Measurements from ENCODE around the gene BMAL1.
A peak's percentile ranks its signal among the peaks of the same experiment; 100 is the strongest.

Gene BMAL1

GRCh38 chr11:13277768-13278608 is at the start of gene BMAL1:
Gene BMAL1, plus strand, starts transcription at chr11:13277790. Its CDS starts 76,519 bp downstream, at chr11:13354309.
- Mint-ChIP-seq H3K27me3 (peaks cover 32% of the 10 kb centered on the region), H3K4me3 (peak within 1 kb of the TSS; percentile 96 to 98), H3K4me1 (peaks cover 49% of the 10 kb centered on the region), H3K9me3 (no peaks in the 10 kb centered on the region), H3K27ac (peak within 1 kb of the TSS; percentile 80 to 92)
- peak; percentile 62 for ATAC-seq
- peak; percentile 62 to 70 for DNase-seq

GRCh38 chr11:13228572-13228971 is 49.0 kb upstream of the BMAL1 start:
- ATAC-seq (no peak), DNase-seq (no peak)
- no peaks in the 10 kb centered on the region for H3K9me3 Mint-ChIP-seq
- H3K27me3 Mint-ChIP-seq: peaks cover 10% of the 10 kb centered on the region
- no peak overlapping the region for H3K4me3 Mint-ChIP-seq
- H3K4me1 Mint-ChIP-seq: no peaks in the 10 kb centered on the region
- no peak overlapping the region for H3K27ac Mint-ChIP-seq

- Mint-ChIP-seq H3K4me3 (no peak overlapping the region), H3K27ac (no peak overlapping the region), H3K27me3 (peaks cover 10% of the 10 kb centered on the region), H3K9me3 (no peaks in the 10 kb centered on the region), H3K4me1 (no peaks in the 10 kb centered on the region)
- no peak for DNase-seq
- no peak for ATAC-seq
Measured at GRCh38 chr11:13229136-13229535, 48.5 kb upstream of the BMAL1 start.

GRCh38 chr11:13229711-13230318 is 47.8 kb upstream of the BMAL1 start:
- Mint-ChIP-seq H3K9me3 (no peaks in the 10 kb centered on the region), H3K4me3 (no peak overlapping the region), H3K27ac (no peak overlapping the region), H3K27me3 (peaks cover 10% of the 10 kb centered on the region), H3K4me1 (no peaks in the 10 kb centered on the region)
- DNase-seq: no peak
- no peak for ATAC-seq

- no peaks in the 10 kb centered on the region for H3K4me1 Mint-ChIP-seq
- H3K9me3 Mint-ChIP-seq: no peaks in the 10 kb centered on the region
- ATAC-seq (no peak), DNase-seq (no peak)
- H3K27ac Mint-ChIP-seq: no peak overlapping the region
- H3K27me3 Mint-ChIP-seq: peaks cover 10% of the 10 kb centered on the region
- H3K4me3 Mint-ChIP-seq: no peak overlapping the region
Measured at GRCh38 chr11:13233173-13233745, 44.3 kb upstream of the BMAL1 start.

- Mint-ChIP-seq H3K4me1 (no peaks in the 10 kb centered on the region), H3K27ac (peak overlapping the region in 1 of 2 donors; percentile 37), H3K4me3 (no peak overlapping the region), H3K27me3 (peaks cover 3% of the 10 kb centered on the region), H3K9me3 (no peaks in the 10 kb centered on the region)
- ATAC-seq (no peak), DNase-seq (no peak)
Measured at GRCh38 chr11:13235895-13236294, 41.7 kb upstream of the BMAL1 start.

GRCh38 chr11:13236626-13237025 is 41.0 kb upstream of the BMAL1 start:
- DNase-seq: no peak
- Mint-ChIP-seq H3K9me3 (no peaks in the 10 kb centered on the region), H3K27me3 (no peaks in the 10 kb centered on the region), H3K4me3 (no peak overlapping the region), H3K27ac (no peak overlapping the region), H3K4me1 (no peaks in the 10 kb centered on the region)
- no peak for ATAC-seq

GRCh38 chr11:13237761-13238160 is 39.8 kb upstream of the BMAL1 start:
- ATAC-seq (no peak), DNase-seq (no peak)

GRCh38 chr11:13238879-13239514 is 38.6 kb upstream of the BMAL1 start:
- Mint-ChIP-seq H3K4me3 (no peak overlapping the region), H3K9me3 (no peaks in the 10 kb centered on the region), H3K27ac (no peak overlapping the region), H3K27me3 (peaks cover 7% of the 10 kb centered on the region), H3K4me1 (no peaks in the 10 kb centered on the region)
- ATAC-seq: peak; percentile 60
- DNase-seq: peak; percentile 32 to 34

More at GRCh38 chr11:13237761-13238160, 39.8 kb upstream of the BMAL1 start:
- Mint-ChIP-seq H3K27ac (no peak overlapping the region), H3K27me3 (no peaks in the 10 kb centered on the region), H3K9me3 (no peaks in the 10 kb centered on the region), H3K4me3 (no peak overlapping the region), H3K4me1 (no peaks in the 10 kb centered on the region)

- ATAC-seq (no peak), DNase-seq (no peak)
- Mint-ChIP-seq H3K4me1 (no peaks in the 10 kb centered on the region), H3K27me3 (peaks cover 41% of the 10 kb centered on the region), H3K9me3 (no peaks in the 10 kb centered on the region), H3K4me3 (no peak overlapping the region), H3K27ac (no peak overlapping the region)
Measured at GRCh38 chr11:13242564-13242963, 35.0 kb upstream of the BMAL1 start.

- DNase-seq (no peak), ATAC-seq (no peak)
- no peak overlapping the region for H3K4me3 Mint-ChIP-seq
- H3K9me3 Mint-ChIP-seq: no peaks in the 10 kb centered on the region
- H3K4me1 Mint-ChIP-seq: no peaks in the 10 kb centered on the region
- H3K27ac Mint-ChIP-seq: peak overlapping the region in 1 of 2 donors; percentile 36
- H3K27me3 Mint-ChIP-seq: peaks cover 45% of the 10 kb centered on the region
Measured at GRCh38 chr11:13247606-13248296, 29.8 kb upstream of the BMAL1 start.

- no peak overlapping the region for H3K4me3 Mint-ChIP-seq
- H3K9me3 Mint-ChIP-seq: no peaks in the 10 kb centered on the region
Measured at GRCh38 chr11:13249177-13249576, 28.4 kb upstream of the BMAL1 start.

GRCh38 chr11:13249992-13250391 is 27.6 kb upstream of the BMAL1 start:
- ATAC-seq (peak; percentile 59), DNase-seq (no peak)
- Mint-ChIP-seq H3K9me3 (no peaks in the 10 kb centered on the region), H3K27me3 (peaks cover 28% of the 10 kb centered on the region), H3K4me3 (no peak overlapping the region), H3K27ac (no peak overlapping the region), H3K4me1 (no peaks in the 10 kb centered on the region)

More at GRCh38 chr11:13249177-13249576, 28.4 kb upstream of the BMAL1 start:
- no peak overlapping the region for H3K27ac Mint-ChIP-seq
- H3K27me3 Mint-ChIP-seq: peaks cover 36% of the 10 kb centered on the region
- no peak for ATAC-seq
- H3K4me1 Mint-ChIP-seq: no peaks in the 10 kb centered on the region
- no peak for DNase-seq

GRCh38 chr11:13251966-13252365 is 25.6 kb upstream of the BMAL1 start:
- no peak for DNase-seq
- Mint-ChIP-seq H3K27ac (no peak overlapping the region), H3K4me1 (no peaks in the 10 kb centered on the region), H3K4me3 (no peak overlapping the region), H3K27me3 (peaks cover 9% of the 10 kb centered on the region), H3K9me3 (no peaks in the 10 kb centered on the region)
- no peak for ATAC-seq

GRCh38 chr11:13252438-13252837 is 25.2 kb upstream of the BMAL1 start:
- H3K27ac Mint-ChIP-seq: no peak overlapping the region
- ATAC-seq: no peak
- no peak overlapping the region for H3K4me3 Mint-ChIP-seq
- no peaks in the 10 kb centered on the region for H3K9me3 Mint-ChIP-seq
- peaks cover 4% of the 10 kb centered on the region for H3K27me3 Mint-ChIP-seq
- DNase-seq: no peak
- no peaks in the 10 kb centered on the region for H3K4me1 Mint-ChIP-seq

All from stimulated activated naive CD8-positive, alpha-beta T cell treated with anti-CD3 and anti-CD28 coated beads, Interleukin-15, amount 100 ng/mL, for 72 hours (primary cell).